Small intestine (tissue), 16 donors: ENCODE measurements around the gene AWAT1. TPM values are rescaled to one million over a fixed set of nuclear protein-coding genes. Genes with fewer than 3 reads are reported as not detected.
A peak's percentile ranks its signal among the peaks of the same experiment; 100 is the strongest.
"Not testable (repeated sequence)": the region's sequence is repeated elsewhere in the genome, so short reads cannot be mapped to it uniquely, and the experiment has no call there.

ENCODE experiments used
- DNase-seq, 2 donors: peaks; one replicate each; pipeline versions ENCODE4 v3.0.0 to v3.0.0-alpha.2; 2013
- FAIRE-seq: peaks from 2 replicates; lab custom pipeline; 2012; peaks lifted over from hg19 to GRCh38; lab: Jason Lieb, UNC
- H3K27ac ChIP-seq, 3 donors: one replicate each; pipeline ENCODE4 v1.5.1; 2013; ENCODE audit warnings: low read length in 2 of 3, mild to moderate bottlenecking in 2 of 3, control low read depth in 1 of 3, inconsistent platforms in 1 of 3, low read depth in 1 of 3, moderate library complexity in 1 of 3
- H3K27me3 ChIP-seq, 3 donors: one replicate each; pipeline ENCODE4 v1.6.1; 2013; ENCODE audit warnings: low read length in 3 of 3, inconsistent platforms in 1 of 3; ENCODE audit not compliant: control insufficient read depth in 3 of 3, insufficient read depth in 3 of 3
- H3K36me3 ChIP-seq, 3 donors: one replicate each; pipeline ENCODE4 v1.6.1; 2013; ENCODE audit warnings: low read length in 3 of 3, inconsistent platforms in 1 of 3, low read depth in 1 of 3, mild to moderate bottlenecking in 1 of 3, moderate library complexity in 1 of 3; ENCODE audit not compliant: control insufficient read depth in 3 of 3, insufficient read depth in 2 of 3
- H3K4me1 ChIP-seq, 3 donors: one replicate each; pipeline ENCODE4 v1.6.1; 2013; ENCODE audit warnings: low read length in 2 of 3, inconsistent platforms in 1 of 3, low read depth in 1 of 3, mild to moderate bottlenecking in 1 of 3, moderate library complexity in 1 of 3; ENCODE audit not compliant: control insufficient read depth in 3 of 3, insufficient read depth in 2 of 3
- H3K4me3 ChIP-seq, 3 donors: one replicate each; pipeline ENCODE4 v1.5.1; 2013; ENCODE audit warnings: low read length in 3 of 3, control low read depth in 1 of 3, inconsistent platforms in 1 of 3, low read depth in 1 of 3, mild to moderate bottlenecking in 1 of 3, moderate library complexity in 1 of 3
- H3K9me3 ChIP-seq, 2 donors: one replicate each; pipeline ENCODE4 v1.6.1; 2013; ENCODE audit warnings: low read depth in 1 of 2, low read length in 1 of 2; ENCODE audit not compliant: control insufficient read depth in 2 of 2, insufficient read depth in 1 of 2
- WGBS, 3 donors: extraction: QIAGEN DNeasy Blood & Tissue Kit; methylation state at CpG; one replicate each; pipeline ENCODE4 v1.1.7; 2013; 5-methylcytosine and 5-hydroxymethylcytosine counted together
- long read RNA-seq, 10 donors: transcript quantifications; one replicate each; lab custom pipeline, GENCODE V29; 2026
- polyA plus RNA-seq, 4 donors: library from polyadenylated mRNA; stranded (reverse) in 3 of 4; unstranded in 1 of 4; fragments of 200-250 nt in 3 of 4; fragments of 120-200 nt in 1 of 4; gene quantifications; one replicate each; pipeline versions ENCODE4 v1.2.1 to v1.2.3, GENCODE V29; 2013
- donor health status: healthy with polysubstance abuse.
- donor health status: control.
- donor health status: control.
- donor health status: Bipolar disorder and iron deficiency.
- donor health status: healthy.

AWAT1 gene
- under 1 TPM in 1 of 4 donors, not detected in 3; 0.03 TPM for polyA plus RNA-seq
- long read RNA-seq, donor 1, result 0 reads
- long read RNA-seq, donor 2, result 0 reads
- long read RNA-seq, donor 3, result 0 reads
- long read RNA-seq, donor 4, result 0 reads
- long read RNA-seq, donor 5, result 0 reads
- long read RNA-seq, donor 6, result 0 reads
- long read RNA-seq, donor 7, result 0 reads
- long read RNA-seq, donor 8, result 0 reads
- long read RNA-seq, donor 9, result 0 reads
- long read RNA-seq, donor 10, result 0 reads

DNA sequence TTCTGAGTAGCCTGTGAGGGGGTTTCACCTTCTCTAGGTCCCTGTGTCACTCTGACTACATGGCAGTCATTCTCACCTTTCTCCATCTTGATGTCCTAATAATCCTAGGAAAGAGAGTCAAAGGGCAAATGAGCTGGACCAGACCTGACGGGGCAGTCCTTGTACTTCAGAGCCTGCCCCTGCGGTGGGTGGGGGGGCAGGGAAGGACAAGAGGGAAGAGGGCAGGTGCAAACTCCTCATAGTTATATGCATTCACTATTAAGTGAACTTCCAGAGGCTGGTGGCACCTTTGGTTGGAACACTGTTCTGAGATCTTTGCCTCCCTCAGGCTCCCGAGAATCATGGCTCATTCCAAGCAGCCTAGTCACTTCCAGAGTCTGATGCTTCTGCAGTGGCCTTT, at the start of gene AWAT1:
Gene AWAT1, plus strand, starts transcription at position 301 of the 400 bp plus-strand sequence. Its CDS starts 41 bp downstream, at position 342.
- Histone ChIP-seq H3K36me3 (no peaks in the 10 kb centered on the region), H3K4me3 (no peak within 1 kb of the TSS), H3K9me3 (no peaks in the 10 kb centered on the region), H3K27ac (no peak within 1 kb of the TSS), H3K27me3 (no peaks in the 10 kb centered on the region), H3K4me1 (no peaks in the 10 kb centered on the region)
- FAIRE-seq (no peak), DNase-seq (no peak)
- WGBS, 3 donors, result 38 to 72% (median 49%) methylated on average over 2 to 3 of the region's 3 CpGs

DNA sequence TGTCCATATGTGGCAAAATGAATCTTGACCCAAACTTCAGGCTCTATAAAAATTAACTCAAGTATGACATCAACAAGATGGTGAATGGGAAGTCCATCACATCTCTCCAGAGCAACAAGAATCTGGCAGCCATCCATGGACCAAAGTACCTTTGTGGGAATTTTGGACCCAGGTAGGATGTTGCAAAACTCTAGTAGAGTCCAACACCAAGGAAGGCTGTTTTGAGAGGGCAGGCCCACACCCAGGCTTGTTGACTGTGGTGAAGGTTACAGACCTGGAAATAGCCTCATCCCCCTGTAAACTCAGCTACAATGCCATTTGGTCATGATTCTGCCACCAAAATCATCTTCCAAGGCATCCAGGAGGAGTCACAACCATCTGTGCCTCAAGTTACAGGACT, 44.2 kb upstream of the AWAT1 start:
- H3K36me3 ChIP-seq, result no peaks in the 10 kb centered on the region
- H3K4me3 ChIP-seq, result no peak overlapping the region
- FAIRE-seq (no peak), DNase-seq (no peak)
- no peaks in the 10 kb centered on the region for H3K4me1 ChIP-seq
- no peaks in the 10 kb centered on the region for H3K27me3 ChIP-seq
- H3K9me3 ChIP-seq, result no peaks in the 10 kb centered on the region
- no peak overlapping the region for H3K27ac ChIP-seq

DNA sequence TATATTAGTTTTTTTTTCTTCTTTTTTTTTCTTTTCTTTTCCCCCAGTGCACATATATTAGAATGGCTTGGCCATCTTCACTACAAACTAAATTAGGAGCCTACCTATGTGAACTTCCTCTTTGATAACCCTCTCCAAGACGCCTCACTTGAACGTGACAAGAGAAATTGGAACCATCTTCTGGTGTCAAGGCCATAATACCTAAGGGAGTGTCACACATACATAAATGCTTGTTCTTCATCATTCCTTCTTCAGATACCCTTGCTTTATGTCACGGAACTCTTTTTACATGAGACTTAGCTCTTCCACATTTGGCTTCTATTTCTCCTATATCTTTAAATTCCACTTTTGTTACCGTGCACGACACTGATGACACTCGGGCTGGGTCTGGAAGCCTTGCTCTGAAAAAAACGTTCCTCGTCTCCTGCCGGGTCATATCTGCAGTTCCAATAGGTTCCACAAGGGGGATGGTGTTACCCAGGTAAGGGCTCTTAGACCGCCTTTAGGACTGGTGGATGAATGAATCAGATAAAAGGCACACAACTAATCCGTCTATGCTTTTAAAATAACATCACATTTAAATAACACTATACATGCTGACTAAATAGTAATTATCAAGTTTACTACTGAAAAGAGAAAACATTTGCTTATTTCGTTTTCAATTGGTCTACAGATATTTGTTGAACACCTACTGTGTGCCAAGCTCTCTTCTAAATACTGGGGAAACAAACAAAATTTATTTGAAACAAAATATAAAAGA, 37.3 kb upstream of the AWAT1 start:
- peak; percentile 19 for FAIRE-seq
- 7 to 18% (median 11%) methylated on average over 12 of the region's 12 CpGs for WGBS, 3 donors
- peak; percentile 62 for DNase-seq
- no peaks in the 10 kb centered on the region for H3K4me1 ChIP-seq
- no peaks in the 10 kb centered on the region for H3K27me3 ChIP-seq
- no peaks in the 10 kb centered on the region for H3K36me3 ChIP-seq
- no peaks in the 10 kb centered on the region for H3K9me3 ChIP-seq
- no peak overlapping the region for H3K4me3 ChIP-seq
- no peak overlapping the region for H3K27ac ChIP-seq

DNA sequence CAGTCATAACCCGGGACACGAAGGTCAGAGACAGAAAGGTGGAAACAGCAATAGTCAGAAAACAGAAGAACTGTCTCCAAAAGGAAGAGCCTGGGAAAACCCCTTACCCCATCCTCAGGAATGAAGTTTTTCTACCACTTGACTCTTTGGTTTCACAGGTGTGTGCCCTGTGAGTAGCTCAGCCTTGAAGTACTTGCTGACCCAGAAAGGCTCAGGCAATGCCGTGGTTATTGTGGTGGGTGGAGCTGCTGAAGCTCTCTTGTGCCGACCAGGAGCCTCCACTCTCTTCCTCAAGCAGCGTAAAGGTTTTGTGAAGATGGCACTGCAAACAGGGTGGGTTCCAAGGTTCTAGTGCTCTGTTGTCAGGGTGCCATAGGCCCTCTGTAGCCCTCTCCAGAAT, 32.7 kb upstream of the AWAT1 start:
- Histone ChIP-seq H3K27ac (no peak overlapping the region), H3K9me3 (no peaks in the 10 kb centered on the region), H3K36me3 (no peaks in the 10 kb centered on the region), H3K27me3 (no peaks in the 10 kb centered on the region), H3K4me1 (no peaks in the 10 kb centered on the region), H3K4me3 (no peak overlapping the region)
- FAIRE-seq, result no peak
- no peak for DNase-seq
- 72 to 81% (median 78%) methylated on average over 5 of the region's 5 CpGs for WGBS, 3 donors

DNA sequence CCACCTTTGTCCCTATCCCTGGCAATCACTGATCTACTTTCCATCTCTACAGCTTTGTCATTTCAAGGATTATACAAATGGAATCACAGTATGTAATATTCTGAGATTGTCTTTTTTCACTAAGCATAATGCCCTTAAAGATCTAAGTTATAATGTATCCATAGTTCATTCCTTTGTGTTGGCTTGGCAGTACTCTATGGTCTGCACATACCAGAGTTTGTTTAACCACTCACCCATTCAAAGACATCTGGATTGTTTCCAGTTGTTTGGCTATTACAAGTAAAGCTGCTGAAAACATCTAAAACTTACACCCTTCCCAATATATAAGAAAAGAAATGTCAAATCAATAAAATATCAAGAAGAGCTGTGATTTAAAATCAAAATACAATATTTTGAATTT, 26.0 kb upstream of the AWAT1 start:
- FAIRE-seq, result no peak

DNA sequence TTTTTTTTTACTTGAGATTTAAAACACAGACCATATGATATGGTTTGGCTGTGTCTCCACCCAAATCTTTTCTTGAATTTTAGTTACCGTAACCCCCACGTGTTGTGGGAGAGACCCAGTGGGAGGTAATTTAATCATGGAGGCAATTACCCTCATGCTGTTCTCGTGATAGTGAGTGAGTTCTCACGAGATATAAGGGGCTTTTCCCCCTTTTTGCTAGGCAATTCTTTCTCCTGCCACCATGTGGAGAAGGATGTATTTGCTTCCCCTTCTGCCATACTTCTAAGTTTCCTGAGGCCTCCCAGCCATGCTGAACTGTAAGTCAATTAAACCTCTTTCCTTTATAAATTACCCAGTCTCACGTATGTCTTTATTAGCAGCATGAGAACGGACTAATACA, 24.9 kb upstream of the AWAT1 start:
- not testable (repeated sequence) for H3K36me3 ChIP-seq, H3K4me1 ChIP-seq, H3K4me3 ChIP-seq, H3K27ac ChIP-seq, FAIRE-seq, H3K27me3 ChIP-seq, DNase-seq, H3K9me3 ChIP-seq
- WGBS, 3 donors, result 54 to 69% (median 55%) methylated on average over 6 of the region's 6 CpGs

More for the DNA sequence above, 26.0 kb upstream of the AWAT1 start:
- H3K36me3 ChIP-seq, result no peaks in the 10 kb centered on the region
- no peaks in the 10 kb centered on the region for H3K4me1 ChIP-seq
- H3K27ac ChIP-seq, result no peak overlapping the region
- H3K9me3 ChIP-seq, result no peaks in the 10 kb centered on the region
- no peak for DNase-seq
- H3K27me3 ChIP-seq, result no peaks in the 10 kb centered on the region
- H3K4me3 ChIP-seq, result no peak overlapping the region

DNA sequence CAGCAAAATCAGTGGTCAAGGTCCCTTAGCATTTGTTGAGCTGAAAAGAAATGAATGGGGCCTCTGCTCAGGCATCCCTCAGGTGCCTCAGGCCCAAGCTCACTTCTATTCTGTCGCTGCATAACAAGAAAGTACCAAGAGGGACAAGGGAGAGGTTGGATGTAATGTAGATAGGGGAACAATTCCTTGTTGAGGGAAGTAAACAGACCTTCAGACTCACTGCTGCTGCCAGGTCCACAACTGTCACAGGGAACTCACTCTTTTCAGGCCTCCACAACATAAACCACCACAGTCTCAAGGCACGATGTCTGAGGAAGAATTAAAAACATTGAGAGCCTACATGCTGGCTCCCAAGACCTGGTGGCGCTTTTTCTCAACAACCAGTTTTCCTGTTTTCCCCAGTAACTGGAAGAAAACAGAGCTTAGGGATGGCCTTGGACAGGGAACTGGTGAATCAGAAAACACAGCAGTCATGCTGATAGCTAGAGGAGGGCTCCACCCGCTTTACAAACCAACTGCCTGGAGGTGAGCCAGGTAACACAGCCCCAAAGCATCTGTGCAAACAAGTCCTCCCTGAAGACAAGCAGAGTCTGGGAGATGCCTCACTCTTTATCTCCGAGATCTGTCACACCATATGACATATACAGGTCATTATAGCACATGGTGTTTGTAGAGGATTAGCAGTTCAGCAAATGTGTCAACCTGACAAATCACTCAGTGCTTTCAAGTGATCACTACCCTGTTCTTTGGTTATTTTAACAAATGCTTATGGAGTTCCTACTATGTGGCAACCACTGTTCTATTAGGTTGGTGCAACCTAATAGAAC, 14.3 kb upstream of the AWAT1 start:
- Histone ChIP-seq H3K27ac (peak overlapping the region; percentile 44 to 84 (median 56)), H3K4me1 (peaks cover 0 to 6% (median 0%) of the 10 kb centered on the region in 3 donors), H3K4me3 (no peak overlapping the region), H3K9me3 (no peaks in the 10 kb centered on the region), H3K36me3 (no peaks in the 10 kb centered on the region), H3K27me3 (no peaks in the 10 kb centered on the region)
- peak; percentile 46 to 47 for DNase-seq
- WGBS, 3 donors, result 40 to 49% (median 44%) methylated on average over 4 to 5 of the region's 5 CpGs
- no peak for FAIRE-seq

DNA sequence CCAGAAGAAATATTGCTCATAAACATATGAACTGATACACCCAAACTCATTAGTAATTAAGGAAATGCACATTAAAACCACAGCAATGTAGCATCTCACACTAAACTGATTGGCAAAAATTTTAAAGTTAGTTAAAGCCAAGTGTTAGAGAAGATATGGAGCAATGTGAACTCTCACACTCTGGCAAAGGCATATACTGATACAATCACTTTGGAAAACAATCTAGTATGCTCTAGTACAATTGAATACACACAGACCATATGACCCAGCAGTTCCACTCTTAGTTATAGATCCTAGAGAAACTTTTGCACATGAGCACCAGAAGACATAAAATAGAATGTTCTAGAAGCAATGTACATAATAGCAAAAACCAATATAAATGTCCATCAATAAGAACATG, 8.4 kb upstream of the AWAT1 start:
- Histone ChIP-seq H3K36me3 (no peaks in the 10 kb centered on the region), H3K9me3 (no peaks in the 10 kb centered on the region), H3K4me3 (no peak overlapping the region), H3K27me3 (no peaks in the 10 kb centered on the region), H3K27ac (no peak overlapping the region), H3K4me1 (no peaks in the 10 kb centered on the region)
- no peak for FAIRE-seq
- no peak for DNase-seq
